HG02852 (cell line): ENCODE measurements around the gene CCDC57.

Experiments used
- ATAC-seq: cut with Tn5 transposase; IDR thresholded peaks from one replicate; pipeline ENCODE4 v1.9.1; 2021; ENCODE audit warnings: mild to moderate bottlenecking, moderate library complexity; ENCODE audit not compliant: unreplicated experiment

Gene CCDC57

GRCh38 chr17:82110298-82110697 is 102.3 kb downstream of the CCDC57 start:
- no peak for ATAC-seq

GRCh38 chr17:82108961-82109475 is 103.6 kb downstream of the CCDC57 start:
- ATAC-seq, result no peak

GRCh38 chr17:82108496-82108945 is 104.1 kb downstream of the CCDC57 start:
- no peak for ATAC-seq

GRCh38 chr17:82108038-82108437 is 104.6 kb downstream of the CCDC57 start:
- ATAC-seq, result no peak

- no peak for ATAC-seq
These were observed 105.2 kb downstream of the CCDC57 start for GRCh38 chr17:82107341-82107860.

- ATAC-seq, result peak; percentile 17
These were observed 105.8 kb downstream of the CCDC57 start for GRCh38 chr17:82106688-82107305.

GRCh38 chr17:82105882-82106687 is 106.6 kb downstream of the CCDC57 start:
- peak; percentile 79 for ATAC-seq

GRCh38 chr17:82105417-82105881 is 107.2 kb downstream of the CCDC57 start:
- no peak for ATAC-seq

GRCh38 chr17:82104797-82105416 is 107.7 kb downstream of the CCDC57 start:
- ATAC-seq, result no peak

GRCh38 chr17:82103553-82104451 is 108.8 kb downstream of the CCDC57 start:
- ATAC-seq, result no peak

GRCh38 chr17:82101767-82102679 is 110.6 kb downstream of the CCDC57 start:
- ATAC-seq, result no peak

GRCh38 chr17:82101301-82101715 is 111.3 kb downstream of the CCDC57 start:
- ATAC-seq, result no peak

GRCh38 chr17:82100502-82101298 is 111.9 kb downstream of the CCDC57 start:
- no peak for ATAC-seq

GRCh38 chr17:82098939-82099763 is 113.5 kb downstream of the CCDC57 start:
- peak; percentile 8 for ATAC-seq

- ATAC-seq, result peak; percentile 71
These were observed 114.3 kb downstream of the CCDC57 start, which contains the start of gene FASN for GRCh38 chr17:82098169-82098938. Gene FASN, minus strand, starts transcription at chr17:82098236. Its CDS starts 1,791 bp downstream, at chr17:82096445.

- no peak for ATAC-seq
These were observed 114.8 kb downstream of the CCDC57 start for GRCh38 chr17:82097919-82098168.
